Nucleus accumbens (tissue), 56 donors: ENCODE measurements around the gene KCNH3.
"Not testable (repeated sequence)": the region's sequence is repeated elsewhere in the genome, so short reads cannot be mapped to it uniquely, and the experiment has no call there.

ENCODE experiments used
- DNase-seq, 56 donors: peaks; one replicate each; lab custom pipeline; 2025; lab: John Stamatoyannopoulos, UW

The KCNH3 gene

GRCh38 chr12:49538510-49539403 lies at the start of gene KCNH3:
Gene KCNH3 (plus strand): TSS chr12:49539030. CDS start chr12:49539417, 387 bp downstream.
- peak in 50 of 56 donors; percentile 17 to 91 (median 66) for DNase-seq

- no peak for DNase-seq
These were observed 49.7 kb upstream of the KCNH3 start for GRCh38 chr12:49489154-49489553.

DNA sequence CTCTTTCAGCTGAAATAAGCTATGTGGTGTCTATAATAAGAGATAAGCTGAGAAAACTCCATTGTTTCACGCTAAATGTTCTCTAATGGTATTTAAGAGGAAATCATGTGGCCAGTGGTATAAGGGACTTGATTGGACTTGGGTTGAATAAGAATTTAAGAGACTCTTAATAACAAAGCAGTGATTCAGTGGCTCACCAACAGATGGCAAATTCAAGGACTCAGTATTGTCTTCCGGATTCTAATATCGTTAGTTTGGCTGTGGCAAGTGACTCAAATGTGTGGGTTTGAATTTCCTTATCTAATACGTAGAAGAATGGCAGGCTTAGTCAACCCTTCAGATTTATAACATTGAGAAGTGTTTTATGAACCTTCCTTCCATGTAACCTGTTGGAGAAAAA lies 49.1 kb upstream of the KCNH3 start:
- DNase-seq, result no peak

GRCh38 chr12:49491823-49492222 lies 47.0 kb upstream of the KCNH3 start:
- no peak for DNase-seq

GRCh38 chr12:49493900-49494299 lies 44.9 kb upstream of the KCNH3 start:
- DNase-seq, result no peak

- peak in 1 of 56 donors; percentile 4 for DNase-seq
These were observed 42.1 kb upstream of the KCNH3 start for GRCh38 chr12:49496417-49497360.

DNA sequence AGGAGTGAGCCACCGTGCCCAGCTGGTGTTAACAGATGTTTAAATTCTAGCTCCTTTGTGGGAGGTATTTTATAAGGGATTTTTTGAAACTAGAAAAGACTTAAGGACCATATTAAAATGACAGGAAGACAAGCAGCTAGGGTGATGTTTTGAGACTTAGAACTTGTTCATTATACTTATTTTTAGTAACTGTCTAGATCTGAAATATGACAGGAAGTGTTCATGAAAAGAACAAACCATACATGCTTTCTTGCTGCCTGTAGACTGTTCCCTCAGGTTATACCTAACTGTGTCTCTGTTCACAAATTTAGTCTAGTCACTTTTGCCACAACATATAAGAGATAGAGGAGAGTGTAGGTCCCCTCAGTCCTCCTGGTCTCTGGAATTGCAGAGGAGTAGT lies 36.9 kb upstream of the KCNH3 start:
- DNase-seq, result no peak

DNA sequence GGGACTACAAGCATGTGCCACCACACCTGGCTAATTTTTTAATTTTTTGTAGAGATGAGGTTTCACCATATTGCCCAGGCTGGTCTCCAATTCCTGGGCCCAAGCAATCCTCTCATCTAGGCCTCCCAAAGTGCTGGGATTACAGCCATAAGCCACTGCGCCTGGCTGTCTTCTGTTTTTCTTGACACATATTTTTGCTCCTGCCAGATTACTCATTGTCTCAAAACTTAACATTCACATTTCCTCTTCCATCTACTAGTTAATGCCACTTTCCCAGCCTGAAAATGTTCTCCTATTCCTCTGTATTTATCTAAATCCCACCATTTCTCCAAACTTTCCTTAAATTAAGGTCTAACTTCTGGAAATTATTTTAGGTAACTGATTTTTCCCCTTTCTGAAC lies 36.2 kb upstream of the KCNH3 start:
- DNase-seq, result no peak

DNA sequence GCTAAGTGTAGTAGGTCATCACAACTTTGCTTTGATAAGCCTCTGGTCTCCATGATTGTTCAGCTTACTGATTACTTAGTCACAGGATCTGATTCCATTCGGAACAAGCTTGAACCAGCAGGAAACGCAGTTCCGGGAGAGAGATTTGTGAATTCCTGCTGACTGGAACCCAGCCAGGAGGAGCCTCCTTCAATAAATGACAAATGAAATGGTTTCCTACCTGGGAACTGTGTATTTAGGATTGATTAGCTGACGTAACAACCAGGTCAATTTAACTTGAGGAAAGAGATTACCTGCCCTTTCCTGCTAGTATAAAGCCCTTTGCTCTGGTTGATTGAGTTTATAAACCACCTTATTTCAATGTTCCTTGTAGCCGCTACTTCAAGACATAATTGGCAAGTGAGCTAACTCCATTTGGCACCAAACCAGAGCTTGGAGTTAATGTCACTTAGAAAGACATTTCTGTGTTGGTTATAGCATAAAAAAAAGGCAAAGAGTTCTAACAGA lies 35.1 kb upstream of the KCNH3 start:
- no peak for DNase-seq

GRCh38 chr12:49505672-49506071 lies 33.2 kb upstream of the KCNH3 start:
- DNase-seq, result no peak

- DNase-seq, result no peak
These were observed 31.7 kb upstream of the KCNH3 start for GRCh38 chr12:49507139-49507538.

- DNase-seq, result not testable (repeated sequence)
These were observed 29.1 kb upstream of the KCNH3 start for GRCh38 chr12:49509681-49510080.

GRCh38 chr12:49511410-49511809 lies 27.4 kb upstream of the KCNH3 start:
- no peak for DNase-seq

DNA sequence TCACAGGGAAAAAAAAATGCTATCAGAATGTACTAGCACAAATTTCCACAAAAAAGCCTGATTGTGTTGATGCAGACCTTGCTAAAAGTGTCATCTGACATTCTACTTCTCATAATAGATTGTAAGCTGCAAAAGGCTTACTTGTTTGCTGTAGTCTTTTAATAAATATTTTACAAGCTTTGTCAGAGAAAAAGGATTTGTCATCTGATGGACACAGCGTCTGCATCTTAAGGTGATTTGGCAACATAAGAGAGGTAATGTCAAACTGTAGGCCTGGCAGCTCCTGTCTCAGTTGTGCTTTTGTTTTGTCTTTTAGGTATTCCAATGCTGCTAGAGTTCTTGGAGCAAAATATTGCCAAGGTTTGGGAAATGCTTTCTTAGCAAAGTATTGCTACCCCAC lies 26.3 kb upstream of the KCNH3 start:
- no peak for DNase-seq

DNA sequence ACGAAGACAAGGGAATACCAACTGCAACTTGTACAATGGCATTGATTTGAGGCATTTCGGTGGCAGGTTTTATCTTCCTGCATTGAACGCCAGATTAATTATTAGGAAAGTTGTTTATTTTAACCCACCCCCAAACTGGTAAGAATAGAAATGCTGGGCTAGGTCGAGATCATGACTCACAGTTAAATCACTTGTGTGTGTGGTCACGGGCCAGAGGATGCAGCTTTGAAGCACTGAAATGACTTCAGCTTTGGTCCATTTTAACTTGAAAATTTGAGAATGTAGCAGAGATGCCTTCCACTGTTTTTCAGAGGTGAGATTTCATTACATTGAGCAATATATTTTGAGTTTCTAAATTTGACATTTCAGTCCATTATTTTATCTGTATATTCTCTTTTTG lies 23.6 kb upstream of the KCNH3 start:
- no peak for DNase-seq

DNA sequence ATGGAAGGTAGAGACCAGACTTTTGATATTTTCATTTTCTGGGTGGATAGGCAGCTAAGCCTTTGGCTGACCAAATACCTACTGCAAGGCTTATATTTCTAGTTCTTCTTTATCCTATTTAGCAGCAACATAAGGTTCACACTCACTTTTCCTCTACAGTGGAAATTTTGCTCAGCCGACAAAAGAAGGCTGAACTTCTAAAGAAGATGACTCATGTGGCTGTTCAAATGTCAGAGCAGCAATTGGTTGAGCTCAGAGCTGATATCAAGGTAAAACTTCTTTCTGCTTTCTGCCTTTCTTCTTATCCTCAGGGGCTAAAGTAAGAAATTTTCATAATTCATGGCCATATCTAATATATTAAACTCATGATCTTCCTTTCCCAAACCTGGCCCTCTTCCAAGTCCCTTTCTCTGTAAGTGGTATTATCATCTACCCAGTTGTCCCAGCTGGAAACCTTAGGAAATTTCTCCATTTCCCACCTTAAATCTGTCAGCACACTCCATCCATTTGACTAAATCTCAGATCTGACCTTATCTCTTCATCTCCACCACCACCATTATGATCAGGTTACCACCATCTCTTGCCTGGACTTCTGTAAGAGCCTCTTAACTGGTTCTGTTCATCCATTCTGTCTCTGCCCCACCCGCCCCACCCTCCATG lies 19.8 kb upstream of the KCNH3 start:
- DNase-seq, result no peak

GRCh38 chr12:49519574-49519936 lies 19.3 kb upstream of the KCNH3 start:
- DNase-seq, result no peak

DNA sequence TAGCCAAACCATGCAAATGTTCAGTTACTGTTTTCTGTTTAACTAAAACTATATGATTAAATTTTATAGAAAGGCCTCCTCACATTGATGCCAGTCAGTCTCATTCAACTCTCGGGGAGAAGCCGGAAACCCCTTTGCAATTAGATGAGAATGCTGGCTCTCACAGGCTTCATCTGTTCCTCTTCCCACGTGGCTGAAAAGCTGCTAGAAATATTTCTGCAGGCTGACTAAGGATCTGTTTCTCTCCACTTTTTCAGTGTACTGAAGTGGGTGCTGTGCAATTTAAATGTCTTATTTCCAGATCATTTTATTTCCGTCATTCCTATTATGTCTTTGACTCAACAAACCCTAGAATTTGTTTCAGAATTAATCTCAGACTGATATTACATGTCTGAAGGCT lies 17.4 kb upstream of the KCNH3 start:
- peak in 7 of 56 donors; percentile 16 to 36 (median 28) for DNase-seq

GRCh38 chr12:49524660-49525324 lies 14.0 kb upstream of the KCNH3 start:
- no peak for DNase-seq

DNA sequence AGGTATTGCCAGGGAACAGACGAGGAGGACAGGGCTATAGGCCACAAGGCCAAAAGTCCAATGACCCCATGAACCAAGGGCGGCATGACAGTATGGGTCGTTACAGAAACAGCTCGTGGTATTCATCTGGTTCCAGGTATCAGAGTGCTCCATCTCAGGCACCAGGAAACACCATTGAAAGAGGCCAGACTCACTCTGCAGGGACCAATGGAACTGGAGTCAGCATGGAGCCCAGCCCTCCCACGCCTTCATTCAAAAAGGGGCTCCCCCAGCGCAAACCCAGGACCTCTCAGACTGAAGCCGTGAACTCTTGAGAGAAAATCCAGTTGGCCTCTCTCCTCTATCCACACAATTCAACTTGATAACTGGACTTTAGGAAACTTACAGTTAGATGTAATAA lies 12.9 kb upstream of the KCNH3 start:
- DNase-seq, result no peak
